MV-4-11 (cell line): Measurements from ENCODE around the gene PI4KB.
A peak's percentile ranks its signal among the peaks of the same experiment; 100 is the strongest.

Experiments
- DNase-seq: peaks from one replicate; lab custom pipeline; 2025; lab: John Stamatoyannopoulos, UW

The PI4KB gene

DNA sequence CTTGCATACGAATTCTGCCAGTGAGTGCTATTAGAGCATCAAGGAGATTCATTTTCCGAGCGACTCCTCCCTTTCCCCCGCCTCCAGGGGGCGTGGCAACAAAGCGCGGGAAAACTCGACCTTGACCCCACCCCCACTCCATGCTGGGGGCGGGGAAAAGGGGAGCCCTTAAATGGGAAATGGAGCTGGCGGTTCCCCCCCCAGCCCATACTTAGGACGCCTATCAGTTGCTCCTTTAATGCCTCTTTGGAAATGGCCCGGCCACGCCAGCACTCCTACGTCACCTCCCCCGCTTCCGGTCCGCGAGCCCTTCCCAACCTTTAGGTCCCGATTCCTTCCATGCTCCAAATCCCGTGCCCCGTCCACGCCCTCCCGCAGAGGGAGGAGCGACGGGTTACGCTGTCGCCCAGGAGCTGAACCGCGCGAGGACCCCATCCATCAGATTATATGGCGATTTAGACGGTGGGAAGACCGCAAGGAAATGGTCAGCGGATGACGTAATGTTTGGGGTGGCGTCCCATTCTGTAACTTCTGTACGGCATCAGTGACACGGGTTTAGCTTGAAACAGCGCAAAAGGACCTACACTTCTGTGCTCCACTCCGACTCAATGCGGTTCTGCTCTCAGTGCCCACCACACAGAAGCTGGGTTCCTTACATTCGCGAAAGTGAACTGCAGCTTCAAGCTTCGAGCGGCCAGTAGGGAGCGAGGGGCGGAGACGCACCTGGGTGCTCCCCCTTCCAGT, 45.8 kb downstream of the PI4KB start:
- peak; percentile 98 for DNase-seq

DNA sequence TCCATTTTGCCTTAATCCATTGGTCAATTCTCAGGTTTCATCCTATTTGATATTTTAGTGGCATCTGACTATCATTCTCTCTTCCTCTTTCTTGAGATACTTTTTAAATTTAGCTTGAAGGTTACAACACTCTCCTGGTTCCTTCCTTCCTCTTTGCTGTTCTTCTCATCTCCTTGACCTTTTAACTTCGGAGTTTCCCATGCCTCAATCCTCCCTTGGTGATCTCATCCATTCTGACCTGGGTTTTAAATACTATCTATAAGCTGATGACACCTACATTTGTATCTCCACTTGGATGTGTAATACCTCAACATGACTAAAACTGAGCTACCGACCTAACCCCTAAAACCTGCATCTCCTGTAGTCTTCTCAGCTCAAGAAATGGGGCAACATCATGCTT, 50.0 kb downstream of the PI4KB start:
- peak; percentile 96 for DNase-seq

DNA sequence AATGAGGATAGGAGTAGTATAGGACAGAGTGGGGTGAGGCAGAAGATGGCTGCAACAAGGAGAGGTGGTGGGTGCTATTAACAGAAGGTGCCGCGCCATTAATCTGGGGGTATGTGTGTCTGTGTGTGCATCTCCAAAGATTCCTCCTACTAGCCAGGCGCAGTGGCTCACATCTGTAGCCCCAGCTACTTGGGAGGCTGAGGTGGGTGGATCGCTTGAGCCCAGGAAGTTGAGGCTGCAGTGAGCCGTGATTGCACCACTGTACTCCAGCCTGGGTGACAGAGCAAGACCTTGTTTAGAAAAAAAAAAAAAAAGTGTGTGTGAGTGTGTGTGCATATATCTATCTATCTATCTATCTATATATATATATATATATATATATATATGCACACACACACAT, 51.9 kb downstream of the PI4KB start:
- DNase-seq, result peak; percentile 35

GRCh38 chr1:151273924-151274466, 53.2 kb downstream of the PI4KB start:
- no peak for DNase-seq

GRCh38 chr1:151267760-151268159, 59.5 kb downstream of the PI4KB start:
- DNase-seq, result no peak

- DNase-seq, result no peak
Measured at GRCh38 chr1:151266821-151267220, 60.4 kb downstream of the PI4KB start.

DNA sequence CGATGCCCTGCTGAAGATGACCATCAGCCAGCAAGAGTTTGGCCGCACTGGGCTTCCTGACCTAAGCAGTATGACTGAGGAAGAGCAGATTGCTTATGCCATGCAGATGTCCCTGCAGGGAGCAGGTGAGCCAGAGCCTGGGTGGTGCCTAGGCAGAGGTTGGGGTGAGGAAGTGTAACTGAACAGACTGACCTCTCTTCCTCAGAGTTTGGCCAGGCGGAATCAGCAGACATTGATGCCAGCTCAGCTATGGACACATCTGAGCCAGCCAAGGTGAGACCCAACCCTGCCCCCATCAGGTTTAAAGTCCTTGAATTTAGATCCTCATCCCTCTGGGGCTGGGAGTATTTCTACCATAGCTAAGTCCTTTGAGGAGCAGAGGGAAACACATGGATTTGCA, 60.9 kb downstream of the PI4KB start:
- DNase-seq, result no peak

GRCh38 chr1:151265446-151266236, 61.6 kb downstream of the PI4KB start:
- DNase-seq, result no peak

GRCh38 chr1:151259351-151259750, 67.9 kb downstream of the PI4KB start:
- no peak for DNase-seq

DNA sequence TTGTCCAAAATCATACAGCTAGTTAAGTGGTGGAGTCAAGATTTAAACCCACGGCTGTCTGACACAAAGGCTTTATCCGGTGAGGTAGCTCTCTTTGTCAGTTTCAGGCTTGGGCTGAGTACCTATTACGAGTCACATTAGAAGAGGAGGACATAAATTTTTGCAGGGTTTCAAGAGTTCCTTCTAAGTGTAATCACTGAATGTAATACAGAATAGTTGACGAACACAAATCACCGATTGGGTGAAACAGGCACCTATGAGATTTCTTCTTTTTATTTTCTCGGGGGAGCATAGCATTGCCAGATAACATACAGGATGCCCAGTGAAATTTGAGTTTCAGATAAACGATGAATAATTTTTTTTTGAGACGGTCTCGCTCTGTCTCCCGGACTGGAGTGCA, 71.8 kb downstream of the PI4KB start:
- DNase-seq, result no peak

- DNase-seq, result peak; percentile 97
Measured at GRCh38 chr1:151254217-151255213, 72.7 kb downstream of the PI4KB start, which contains the start of gene PSMD4. Gene PSMD4, plus strand, starts transcription at chr1:151254734. Its CDS starts 49 bp downstream, at chr1:151254783.

- DNase-seq, result peak; percentile 80
Measured at GRCh38 chr1:151251656-151252470, 75.4 kb downstream of the PI4KB start.

GRCh38 chr1:151246786-151247185, 80.4 kb downstream of the PI4KB start:
- DNase-seq, result no peak

GRCh38 chr1:151243683-151244216, 83.5 kb downstream of the PI4KB start:
- DNase-seq, result no peak

DNA sequence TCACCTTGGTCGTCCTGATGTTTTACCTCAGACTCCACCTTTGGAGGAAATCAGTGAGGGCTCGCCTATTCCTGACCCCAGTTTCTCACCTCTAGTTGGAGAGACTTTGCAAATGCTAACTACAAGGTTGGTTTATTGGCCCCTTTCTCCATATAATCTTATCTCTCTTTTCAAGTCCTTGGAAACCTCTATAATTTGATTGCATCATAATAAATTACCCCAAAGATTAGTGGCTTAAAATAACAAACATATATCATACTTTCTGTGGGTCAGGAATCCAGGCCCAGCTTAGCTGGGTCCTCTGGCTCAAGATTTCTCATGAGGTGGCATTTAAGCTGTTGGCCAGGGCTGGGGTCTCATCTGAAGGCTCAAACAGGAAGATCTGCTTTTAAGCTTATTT, 84.8 kb downstream of the PI4KB start:
- no peak for DNase-seq
